Natural killer cell (primary cell): ENCODE results near the gene INSC. TPM values are rescaled to one million over a fixed set of nuclear protein-coding genes. Genes with fewer than 3 reads are reported as not detected.

Experiments used
- ATAC-seq, 3 donors: fragments of 150-1000 bp in 2 of 3; fragments of 200-7000 bp in 1 of 3; cut with Tn5 transposase; 1 replicate in 1 of 3; 2 replicates in 2 of 3; pipeline ENCODE4 v1.10.0; 2021; ENCODE audit warnings: mild to moderate bottlenecking in 2 of 3, moderate library complexity in 2 of 3
- DNase-seq, 2 donors: peaks; one replicate each; pipeline versions ENCODE4 v3.0.0 to v3.0.0-alpha.2; 2013 to 2021; ENCODE audit warnings: mixed read lengths in 1 of 2
- H3K27ac ChIP-seq: one replicate; pipeline ENCODE4 v1.5.1; 2013; ENCODE audit warnings: mild to moderate bottlenecking, low read length
- H3K27me3 ChIP-seq: one replicate; pipeline ENCODE4 v1.6.1; 2013; ENCODE audit warnings: low read length; ENCODE audit not compliant: control insufficient read depth, insufficient read depth
- H3K36me3 ChIP-seq: one replicate; pipeline ENCODE4 v1.6.1; 2013; ENCODE audit warnings: low read length; ENCODE audit not compliant: control insufficient read depth, insufficient read depth
- H3K4me1 ChIP-seq: one replicate; pipeline ENCODE4 v1.6.1; 2013; ENCODE audit warnings: low read length; ENCODE audit not compliant: control insufficient read depth, insufficient read depth
- H3K4me3 ChIP-seq: one replicate; pipeline ENCODE4 v1.5.1; 2013; ENCODE audit warnings: low read length
- H3K9me3 ChIP-seq: one replicate; pipeline ENCODE4 v1.6.1; 2013; ENCODE audit warnings: low read length; ENCODE audit not compliant: control insufficient read depth, insufficient read depth
- H3K27ac Mint-ChIP-seq, 2 donors: one replicate each; pipeline ENCODE4 v1.8.0; 2022; ENCODE audit warnings: mild to moderate bottlenecking in 2 of 2, mixed read lengths in 2 of 2, moderate library complexity in 1 of 2
- H3K27me3 Mint-ChIP-seq, 2 donors: one replicate each; pipeline ENCODE4 v1.8.0; 2022; ENCODE audit warnings: low read depth in 2 of 2, mixed read lengths in 2 of 2
- H3K36me3 Mint-ChIP-seq: one replicate; pipeline ENCODE4 v1.8.0; 2022; ENCODE audit warnings: mixed read lengths
- H3K4me1 Mint-ChIP-seq, 2 donors: one replicate each; pipeline ENCODE4 v1.8.0; 2022; ENCODE audit warnings: mixed read lengths in 2 of 2
- H3K4me3 Mint-ChIP-seq: one replicate; pipeline ENCODE4 v1.8.0; 2022; ENCODE audit warnings: mild to moderate bottlenecking, moderate library complexity, mixed read lengths
- H3K9me3 Mint-ChIP-seq, 2 donors: one replicate each; pipeline ENCODE4 v1.8.0; 2022; ENCODE audit warnings: mixed read lengths in 2 of 2
- WGBS: methylation state at CpG from one replicate; pipeline ENCODE4 v1.1.7; 2013; ENCODE audit warnings: missing lambda C conversion rate; ENCODE audit not compliant: insufficient coverage; 5-methylcytosine and 5-hydroxymethylcytosine counted together
- intact Hi-C: fragments of 100-400 bp; cut with micrococcal nuclease; formaldehyde crosslinking; loops from one replicate; pipeline ENCODE4 v1.14.2; 2022
- total RNA-seq, 4 donors: library from RNA; stranded (reverse); fragments of 120-200 nt in 1 of 4; gene quantifications; one replicate each; pipeline versions ENCODE4 v1.2.3 to v1.2.4, GENCODE V29; 2013 to 2022
- TF ChIP-seq, protein P1 (sequence below): fragments of 200-600 bp; IDR thresholded peaks from one replicate; pipeline ENCODE4 v1.8.0; 2022; ENCODE audit warnings: antibody characterized with exemption

Gene INSC
- total RNA-seq, 3 donors from 2014 or later (not counting 1 experiment from before 2014, with no cell fraction given): 0.16 to 0.27 TPM; not detected in 1

- WGBS: 100% methylated on average over 1 of the region's 1 CpG
- H3K4me3 Mint-ChIP-seq: no peak overlapping the region
- TF ChIP-seq, protein P1, sequence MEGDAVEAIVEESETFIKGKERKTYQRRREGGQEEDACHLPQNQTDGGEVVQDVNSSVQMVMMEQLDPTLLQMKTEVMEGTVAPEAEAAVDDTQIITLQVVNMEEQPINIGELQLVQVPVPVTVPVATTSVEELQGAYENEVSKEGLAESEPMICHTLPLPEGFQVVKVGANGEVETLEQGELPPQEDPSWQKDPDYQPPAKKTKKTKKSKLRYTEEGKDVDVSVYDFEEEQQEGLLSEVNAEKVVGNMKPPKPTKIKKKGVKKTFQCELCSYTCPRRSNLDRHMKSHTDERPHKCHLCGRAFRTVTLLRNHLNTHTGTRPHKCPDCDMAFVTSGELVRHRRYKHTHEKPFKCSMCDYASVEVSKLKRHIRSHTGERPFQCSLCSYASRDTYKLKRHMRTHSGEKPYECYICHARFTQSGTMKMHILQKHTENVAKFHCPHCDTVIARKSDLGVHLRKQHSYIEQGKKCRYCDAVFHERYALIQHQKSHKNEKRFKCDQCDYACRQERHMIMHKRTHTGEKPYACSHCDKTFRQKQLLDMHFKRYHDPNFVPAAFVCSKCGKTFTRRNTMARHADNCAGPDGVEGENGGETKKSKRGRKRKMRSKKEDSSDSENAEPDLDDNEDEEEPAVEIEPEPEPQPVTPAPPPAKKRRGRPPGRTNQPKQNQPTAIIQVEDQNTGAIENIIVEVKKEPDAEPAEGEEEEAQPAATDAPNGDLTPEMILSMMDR: no peak
These were observed 179.4 kb downstream of the INSC start for GRCh38 chr11:15293975-15294620.

DNA sequence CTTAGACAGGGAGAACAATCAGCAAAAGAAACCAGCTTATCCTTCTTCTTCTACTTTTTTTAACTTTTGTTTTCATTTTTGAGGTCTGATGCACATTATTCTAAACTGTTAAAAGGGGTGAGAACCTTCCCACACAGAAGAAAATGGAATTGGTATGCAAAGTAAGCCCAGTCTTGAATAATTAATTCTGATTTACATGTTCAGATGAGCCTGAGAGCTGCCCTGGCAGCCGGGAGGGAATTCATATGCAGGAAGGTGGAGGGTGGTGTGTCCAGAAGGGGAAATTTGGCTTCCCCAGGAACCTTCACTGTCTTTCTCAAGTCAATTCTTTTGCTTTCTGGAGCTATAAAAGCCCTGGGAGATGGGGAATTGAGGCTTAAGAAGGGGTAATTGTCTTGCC is 181.0 kb downstream of the INSC start:
- no peaks in the 10 kb centered on the region for H3K4me1 Mint-ChIP-seq
- 27% methylated on average over 1 of the region's 1 CpG for WGBS
- intact Hi-C loops: no loop called here

More at GRCh38 chr11:15293975-15294620, 179.4 kb downstream of the INSC start:
- Histone ChIP-seq H3K9me3 (no peaks in the 10 kb centered on the region), H3K27ac (no peak overlapping the region), H3K27me3 (no peaks in the 10 kb centered on the region), H3K4me3 (no peak overlapping the region), H3K4me1 (no peaks in the 10 kb centered on the region), H3K36me3 (no peaks in the 10 kb centered on the region)
- Mint-ChIP-seq H3K9me3 (no peaks in the 10 kb centered on the region), H3K27ac (no peak overlapping the region), H3K27me3 (peaks cover 3 to 9% of the 10 kb centered on the region in 2 donors), H3K4me1 (no peaks in the 10 kb centered on the region), H3K36me3 (no peaks in the 10 kb centered on the region)
- ATAC-seq: no peak
- intact Hi-C loops: no loop called here
- DNase-seq: no peak

More for the DNA sequence above, 181.0 kb downstream of the INSC start:
- Mint-ChIP-seq H3K4me3 (no peak overlapping the region), H3K36me3 (no peaks in the 10 kb centered on the region), H3K27me3 (peaks cover 0 to 8% of the 10 kb centered on the region in 2 donors), H3K27ac (no peak overlapping the region), H3K9me3 (no peaks in the 10 kb centered on the region)
- Histone ChIP-seq H3K4me1 (no peaks in the 10 kb centered on the region), H3K27me3 (no peaks in the 10 kb centered on the region), H3K9me3 (no peaks in the 10 kb centered on the region), H3K36me3 (no peaks in the 10 kb centered on the region), H3K4me3 (no peak overlapping the region), H3K27ac (no peak overlapping the region)
- DNase-seq (no peak), ATAC-seq (no peak)
- TF ChIP-seq, protein P1: no peak

Other genes starting within 250 kb of the INSC start
- gene CYP2R1, start 222.7 kb upstream of the INSC start, total RNA-seq: 10 to 100 TPM; 14.9 to 20.3 (median 16.2) TPM
- gene CALCA, start 142.6 kb upstream of the INSC start, total RNA-seq: not detected
- 1 to 10 TPM in 1 of 3 donors, under 1 TPM in 2; 0.19 to 1.3 (median 0.27) TPM for gene CALCB, start 41.3 kb upstream of the INSC start, total RNA-seq